GM23338 (cell line): Measurements from ENCODE around the gene HENMT1. TPM values are rescaled to one million over a fixed set of nuclear protein-coding genes. Genes with fewer than 3 reads are reported as not detected.

ENCODE experiments used
- ATAC-seq: fragments of 200-7000 bp; cut with Tn5 transposase; 3 replicates; pipeline ENCODE4 v1.9.1; 2020
- DNase-seq: peaks from one replicate; pipeline ENCODE4 v3.0.0-alpha.2; 2015; ENCODE audit warnings: low spot score
- H2AFZ ChIP-seq: fragments of 200-600 bp; sonication (generic); 2 replicates; pipeline ENCODE4 v1.8.0; 2016; ENCODE audit warnings: antibody characterized with exemption, mild to moderate bottlenecking, moderate library complexity
- H3F3A ChIP-seq: fragments of 200-600 bp; sonication (generic); replicated peaks from 2 replicates; pipeline ENCODE4 v1.8.0; 2017; ENCODE audit warnings: antibody characterized with exemption, mixed run types, low read depth
- H3K27ac ChIP-seq: fragments of 200-600 bp; sonication (generic); 2 replicates; pipeline ENCODE4 v1.6.1; 2016; ENCODE audit warnings: low read depth
- H3K27me3 ChIP-seq: fragments of 200-600 bp; sonication (generic); 2 replicates; pipeline ENCODE4 v1.8.0; 2016; ENCODE audit warnings: mild to moderate bottlenecking, mixed run types, moderate library complexity; ENCODE audit not compliant: insufficient read depth
- H3K36me3 ChIP-seq: fragments of 200-600 bp; sonication (generic); 2 replicates; pipeline ENCODE4 v1.8.0; 2016; ENCODE audit warnings: mild to moderate bottlenecking; ENCODE audit not compliant: insufficient read depth
- H3K4me1 ChIP-seq: fragments of 200-600 bp; sonication (generic); 2 replicates; pipeline ENCODE4 v1.8.0; 2016; ENCODE audit warnings: mild to moderate bottlenecking, moderate library complexity; ENCODE audit not compliant: insufficient read depth
- H3K4me2 ChIP-seq: fragments of 200-600 bp; sonication (generic); 2 replicates; pipeline ENCODE4 v1.7.1; 2017; ENCODE audit warnings: mixed run types
- H3K4me3 ChIP-seq: fragments of 200-600 bp; sonication (generic); 2 replicates; pipeline ENCODE4 v1.6.1; 2016; ENCODE audit warnings: mixed run types
- H3K79me2 ChIP-seq: fragments of 200-600 bp; sonication (generic); replicated peaks from 2 replicates; pipeline ENCODE4 v1.8.0; 2017; ENCODE audit warnings: mild to moderate bottlenecking; ENCODE audit not compliant: insufficient read depth
- H3K9me2 ChIP-seq: fragments of 200-600 bp; sonication (generic); 2 replicates; pipeline ENCODE4 v1.8.0; 2017; ENCODE audit not compliant: insufficient read depth
- H4K20me1 ChIP-seq: fragments of 200-600 bp; sonication (generic); replicated peaks from 2 replicates; pipeline ENCODE4 v1.8.0; 2017; ENCODE audit warnings: mild to moderate bottlenecking; ENCODE audit not compliant: insufficient read depth
- H3K27ac Mint-ChIP-seq: 2 replicates; pipeline ENCODE4 v1.8.0; 2020; ENCODE audit warnings: inconsistent platforms, mild to moderate bottlenecking, moderate library complexity, mixed read lengths
- H3K27me3 Mint-ChIP-seq: 3 replicates; pipeline ENCODE4 v1.8.0; 2022; ENCODE audit warnings: low read depth, mild to moderate bottlenecking, moderate library complexity, mixed read lengths, inconsistent platforms; ENCODE audit not compliant: insufficient read depth, poor library complexity
- H3K36me3 Mint-ChIP-seq: 3 replicates; pipeline ENCODE4 v1.8.0; 2021; ENCODE audit warnings: low read depth, mild to moderate bottlenecking, inconsistent platforms, moderate library complexity, mixed read lengths
- H3K4me1 Mint-ChIP-seq: 3 replicates; pipeline ENCODE4 v1.8.0; 2020; ENCODE audit warnings: mild to moderate bottlenecking, inconsistent platforms, mixed read lengths
- H3K4me3 Mint-ChIP-seq: 3 replicates; pipeline ENCODE4 v1.8.0; 2021; ENCODE audit warnings: moderate library complexity, mild to moderate bottlenecking, inconsistent platforms, mixed read lengths
- H3K9me3 Mint-ChIP-seq: 3 replicates; pipeline ENCODE4 v1.8.0; 2020; ENCODE audit warnings: moderate library complexity, mild to moderate bottlenecking, inconsistent platforms, mixed read lengths
- CREB1 ChIP-seq: fragments of 250-450 bp; sonication (Bioruptor Pico); IDR thresholded peaks from 2 replicates; pipeline ENCODE4 v1.5.0; 2020; ENCODE audit warnings: low read depth, mild to moderate bottlenecking, moderate library complexity
- EZH2phosphoT487 ChIP-seq: fragments of 200-600 bp; sonication (generic); IDR thresholded peaks from one replicate; pipeline ENCODE4 v1.8.1; 2018; ENCODE audit warnings: antibody characterized with exemption; ENCODE audit not compliant: unreplicated experiment
- NANOG ChIP-seq: IDR thresholded peaks from 2 replicates; pipeline ENCODE4 v1.6.1; 2016; ENCODE audit warnings: antibody characterized with exemption, borderline replicate concordance
- POLR2AphosphoS5 ChIP-seq: IDR thresholded peaks from 2 replicates; pipeline ENCODE4 v1.6.1; 2016; ENCODE audit warnings: antibody characterized with exemption, low read depth
- REST ChIP-seq: IDR thresholded peaks from one replicate; pipeline ENCODE4 v1.6.1; 2018; ENCODE audit warnings: antibody characterized with exemption; ENCODE audit not compliant: unreplicated experiment
- STAT1 ChIP-seq: IDR thresholded peaks from one replicate; pipeline ENCODE4 v1.6.1; 2016; ENCODE audit warnings: antibody characterized with exemption; ENCODE audit not compliant: unreplicated experiment
- ZNF114 ChIP-seq: fragments of 250-450 bp; sonication (Bioruptor Pico); IDR thresholded peaks from 2 replicates; pipeline ENCODE4 v1.5.0; 2020; ENCODE audit warnings: mild to moderate bottlenecking, moderate library complexity
- polyA plus RNA-seq: library from polyadenylated mRNA; unstranded; fragments of >200 nt; fragmentation: Nextera tagmentation; extraction: Ambion mirVana; gene quantifications from 2 replicates; pipeline ENCODE4 v1.2.1, GENCODE V29; 2016
- total RNA-seq: library from RNA; depleted of rRNA; stranded (reverse); fragments of >200 nt; shearing (Covaris generic); gene quantifications from 2 replicates; pipeline ENCODE4 v1.2.3, GENCODE V29; 2014
- TF ChIP-seq, protein P1 (sequence below), 2 experiments: fragments of 200-600 bp in 1 of 2; sonication (generic) in 1 of 2; conservative IDR thresholded peaks; 2 replicates each; pipeline versions ENCODE4 v1.5.1 to v1.6.1; 2016 to 2017; ENCODE audit warnings: antibody characterized with exemption in 2 of 2, low read depth in 2 of 2, mild to moderate bottlenecking in 2 of 2, moderate library complexity in 1 of 2
- TF ChIP-seq, protein P2 (sequence below): fragments of 250-450 bp; sonication (Bioruptor Pico); IDR thresholded peaks from 2 replicates; pipeline ENCODE4 v1.5.0; 2020; ENCODE audit warnings: mild to moderate bottlenecking, moderate library complexity

The HENMT1 gene
- total and polyA plus RNA-seq, 2 experiments from 2014 or later = 4.7 to 9.7 TPM

DNA sequence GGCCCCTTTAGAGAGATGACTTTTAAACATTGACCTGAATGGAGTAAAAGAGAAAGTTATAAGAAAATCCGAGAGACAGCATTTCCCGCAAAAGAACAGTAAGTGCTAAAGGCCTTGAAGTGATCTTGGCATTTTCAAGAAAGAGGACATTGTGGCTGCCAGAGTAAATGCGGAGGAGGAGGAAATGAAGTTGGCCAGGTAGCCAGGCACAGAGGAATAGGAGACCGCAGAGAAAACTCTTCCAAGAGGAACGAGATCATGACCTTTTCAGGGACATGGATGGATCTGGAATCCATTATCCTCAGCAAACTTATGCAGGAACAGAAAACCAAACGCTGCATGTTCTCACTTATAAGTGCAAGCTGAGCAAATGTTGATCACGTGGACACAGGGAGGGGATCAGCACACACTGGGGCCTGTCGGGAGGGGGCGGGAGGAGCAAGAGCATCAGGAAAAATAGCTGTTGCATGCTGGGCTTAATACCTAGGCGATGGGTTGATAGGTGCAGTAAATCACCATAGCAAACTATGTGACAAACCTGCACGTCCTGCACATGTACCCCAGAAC is 51.3 kb downstream of the HENMT1 start:
- H3K79me2 ChIP-seq = no peaks in the 10 kb centered on the region; the same call in 1 of the 2 replicates
- no peaks in the 10 kb centered on the region for H3K4me1 ChIP-seq
- no peaks in the 10 kb centered on the region for H3K27me3 ChIP-seq
- no peak overlapping the region for H2AFZ ChIP-seq
- no peaks in the 10 kb centered on the region for H3K4me1 Mint-ChIP-seq
- H3K9me3 Mint-ChIP-seq = no peaks in the 10 kb centered on the region
- H3K27me3 Mint-ChIP-seq = peaks cover 2% of the 10 kb centered on the region
- no peak overlapping the region for H3K4me2 ChIP-seq
- H3K4me3 ChIP-seq = no peak overlapping the region
- H3F3A ChIP-seq = no peaks in the 10 kb centered on the region
- no peak overlapping the region for H3K27ac Mint-ChIP-seq
- no peak for DNase-seq
- no peak for ATAC-seq
- no peak overlapping the region for H3K4me3 Mint-ChIP-seq
- peaks cover 4% of the 10 kb centered on the region for H4K20me1 ChIP-seq
- H3K9me2 ChIP-seq = no peaks in the 10 kb centered on the region
- H3K36me3 Mint-ChIP-seq = peaks cover 2% of the 10 kb centered on the region; the same call in 2 of the 3 replicates
- H3K27ac ChIP-seq = peak overlapping the region; percentile 52; the same call in 1 of the 2 replicates
- no peak for TF ChIP-seq NANOG
- TF ChIP-seq, protein P1, sequence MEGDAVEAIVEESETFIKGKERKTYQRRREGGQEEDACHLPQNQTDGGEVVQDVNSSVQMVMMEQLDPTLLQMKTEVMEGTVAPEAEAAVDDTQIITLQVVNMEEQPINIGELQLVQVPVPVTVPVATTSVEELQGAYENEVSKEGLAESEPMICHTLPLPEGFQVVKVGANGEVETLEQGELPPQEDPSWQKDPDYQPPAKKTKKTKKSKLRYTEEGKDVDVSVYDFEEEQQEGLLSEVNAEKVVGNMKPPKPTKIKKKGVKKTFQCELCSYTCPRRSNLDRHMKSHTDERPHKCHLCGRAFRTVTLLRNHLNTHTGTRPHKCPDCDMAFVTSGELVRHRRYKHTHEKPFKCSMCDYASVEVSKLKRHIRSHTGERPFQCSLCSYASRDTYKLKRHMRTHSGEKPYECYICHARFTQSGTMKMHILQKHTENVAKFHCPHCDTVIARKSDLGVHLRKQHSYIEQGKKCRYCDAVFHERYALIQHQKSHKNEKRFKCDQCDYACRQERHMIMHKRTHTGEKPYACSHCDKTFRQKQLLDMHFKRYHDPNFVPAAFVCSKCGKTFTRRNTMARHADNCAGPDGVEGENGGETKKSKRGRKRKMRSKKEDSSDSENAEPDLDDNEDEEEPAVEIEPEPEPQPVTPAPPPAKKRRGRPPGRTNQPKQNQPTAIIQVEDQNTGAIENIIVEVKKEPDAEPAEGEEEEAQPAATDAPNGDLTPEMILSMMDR (conservative IDR thresholded peaks at IDR 0.05; ENCODE audit: low read depth in 2 of 2) = no peak
- H3K36me3 ChIP-seq = no peaks in the 10 kb centered on the region; the same call in 1 of the 2 replicates

DNA sequence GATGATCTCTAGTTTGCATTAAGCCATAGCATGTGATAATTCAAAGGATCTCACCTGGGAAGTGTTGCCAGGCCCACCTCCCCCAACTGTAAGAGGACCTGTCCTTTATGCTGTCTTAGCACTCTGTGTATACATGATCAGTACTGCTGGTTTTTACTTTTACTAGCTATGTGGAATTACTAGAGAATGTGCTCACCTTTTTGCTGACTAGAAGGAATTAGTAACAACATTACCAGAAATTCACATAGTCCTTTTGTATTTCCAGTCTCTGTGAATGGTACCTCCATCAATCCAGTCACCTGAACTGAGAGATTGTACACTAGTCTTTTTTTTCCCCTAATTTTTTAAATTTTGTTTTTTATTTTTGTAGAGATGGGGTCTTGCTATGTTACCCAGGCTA is 54.4 kb downstream of the HENMT1 start:
- no peaks in the 10 kb centered on the region for H3K4me1 ChIP-seq
- no peak overlapping the region for H3K4me2 ChIP-seq
- H3K4me3 ChIP-seq = no peak overlapping the region
- H3K27me3 ChIP-seq = no peaks in the 10 kb centered on the region
- H3F3A ChIP-seq = no peaks in the 10 kb centered on the region
- DNase-seq = no peak
- Mint-ChIP-seq H3K36me3 (peaks cover 2% of the 10 kb centered on the region; the same call in 2 of the 3 replicates), H3K4me1 (no peaks in the 10 kb centered on the region), H3K4me3 (no peak overlapping the region), H3K27me3 (peaks cover 2% of the 10 kb centered on the region), H3K27ac (no peak overlapping the region), H3K9me3 (no peaks in the 10 kb centered on the region)
- no peaks in the 10 kb centered on the region; the same call in 1 of the 2 replicates for H3K79me2 ChIP-seq
- ATAC-seq = no peak
- peaks cover 4% of the 10 kb centered on the region; the same call in 1 of the 2 replicates for H3K36me3 ChIP-seq
- no peaks in the 10 kb centered on the region; the same call in 1 of the 2 replicates for H4K20me1 ChIP-seq
- no peak overlapping the region for H2AFZ ChIP-seq
- H3K27ac ChIP-seq = no peak overlapping the region
- no peaks in the 10 kb centered on the region for H3K9me2 ChIP-seq
- TF ChIP-seq EZH2phosphoT487 = no peak
- TF ChIP-seq ZNF114 (CRISPR knock-in tag) = no peak
- no peak for TF ChIP-seq POLR2AphosphoS5
- no peak for TF ChIP-seq CREB1 (CRISPR knock-in tag)
- TF ChIP-seq, protein P2, sequence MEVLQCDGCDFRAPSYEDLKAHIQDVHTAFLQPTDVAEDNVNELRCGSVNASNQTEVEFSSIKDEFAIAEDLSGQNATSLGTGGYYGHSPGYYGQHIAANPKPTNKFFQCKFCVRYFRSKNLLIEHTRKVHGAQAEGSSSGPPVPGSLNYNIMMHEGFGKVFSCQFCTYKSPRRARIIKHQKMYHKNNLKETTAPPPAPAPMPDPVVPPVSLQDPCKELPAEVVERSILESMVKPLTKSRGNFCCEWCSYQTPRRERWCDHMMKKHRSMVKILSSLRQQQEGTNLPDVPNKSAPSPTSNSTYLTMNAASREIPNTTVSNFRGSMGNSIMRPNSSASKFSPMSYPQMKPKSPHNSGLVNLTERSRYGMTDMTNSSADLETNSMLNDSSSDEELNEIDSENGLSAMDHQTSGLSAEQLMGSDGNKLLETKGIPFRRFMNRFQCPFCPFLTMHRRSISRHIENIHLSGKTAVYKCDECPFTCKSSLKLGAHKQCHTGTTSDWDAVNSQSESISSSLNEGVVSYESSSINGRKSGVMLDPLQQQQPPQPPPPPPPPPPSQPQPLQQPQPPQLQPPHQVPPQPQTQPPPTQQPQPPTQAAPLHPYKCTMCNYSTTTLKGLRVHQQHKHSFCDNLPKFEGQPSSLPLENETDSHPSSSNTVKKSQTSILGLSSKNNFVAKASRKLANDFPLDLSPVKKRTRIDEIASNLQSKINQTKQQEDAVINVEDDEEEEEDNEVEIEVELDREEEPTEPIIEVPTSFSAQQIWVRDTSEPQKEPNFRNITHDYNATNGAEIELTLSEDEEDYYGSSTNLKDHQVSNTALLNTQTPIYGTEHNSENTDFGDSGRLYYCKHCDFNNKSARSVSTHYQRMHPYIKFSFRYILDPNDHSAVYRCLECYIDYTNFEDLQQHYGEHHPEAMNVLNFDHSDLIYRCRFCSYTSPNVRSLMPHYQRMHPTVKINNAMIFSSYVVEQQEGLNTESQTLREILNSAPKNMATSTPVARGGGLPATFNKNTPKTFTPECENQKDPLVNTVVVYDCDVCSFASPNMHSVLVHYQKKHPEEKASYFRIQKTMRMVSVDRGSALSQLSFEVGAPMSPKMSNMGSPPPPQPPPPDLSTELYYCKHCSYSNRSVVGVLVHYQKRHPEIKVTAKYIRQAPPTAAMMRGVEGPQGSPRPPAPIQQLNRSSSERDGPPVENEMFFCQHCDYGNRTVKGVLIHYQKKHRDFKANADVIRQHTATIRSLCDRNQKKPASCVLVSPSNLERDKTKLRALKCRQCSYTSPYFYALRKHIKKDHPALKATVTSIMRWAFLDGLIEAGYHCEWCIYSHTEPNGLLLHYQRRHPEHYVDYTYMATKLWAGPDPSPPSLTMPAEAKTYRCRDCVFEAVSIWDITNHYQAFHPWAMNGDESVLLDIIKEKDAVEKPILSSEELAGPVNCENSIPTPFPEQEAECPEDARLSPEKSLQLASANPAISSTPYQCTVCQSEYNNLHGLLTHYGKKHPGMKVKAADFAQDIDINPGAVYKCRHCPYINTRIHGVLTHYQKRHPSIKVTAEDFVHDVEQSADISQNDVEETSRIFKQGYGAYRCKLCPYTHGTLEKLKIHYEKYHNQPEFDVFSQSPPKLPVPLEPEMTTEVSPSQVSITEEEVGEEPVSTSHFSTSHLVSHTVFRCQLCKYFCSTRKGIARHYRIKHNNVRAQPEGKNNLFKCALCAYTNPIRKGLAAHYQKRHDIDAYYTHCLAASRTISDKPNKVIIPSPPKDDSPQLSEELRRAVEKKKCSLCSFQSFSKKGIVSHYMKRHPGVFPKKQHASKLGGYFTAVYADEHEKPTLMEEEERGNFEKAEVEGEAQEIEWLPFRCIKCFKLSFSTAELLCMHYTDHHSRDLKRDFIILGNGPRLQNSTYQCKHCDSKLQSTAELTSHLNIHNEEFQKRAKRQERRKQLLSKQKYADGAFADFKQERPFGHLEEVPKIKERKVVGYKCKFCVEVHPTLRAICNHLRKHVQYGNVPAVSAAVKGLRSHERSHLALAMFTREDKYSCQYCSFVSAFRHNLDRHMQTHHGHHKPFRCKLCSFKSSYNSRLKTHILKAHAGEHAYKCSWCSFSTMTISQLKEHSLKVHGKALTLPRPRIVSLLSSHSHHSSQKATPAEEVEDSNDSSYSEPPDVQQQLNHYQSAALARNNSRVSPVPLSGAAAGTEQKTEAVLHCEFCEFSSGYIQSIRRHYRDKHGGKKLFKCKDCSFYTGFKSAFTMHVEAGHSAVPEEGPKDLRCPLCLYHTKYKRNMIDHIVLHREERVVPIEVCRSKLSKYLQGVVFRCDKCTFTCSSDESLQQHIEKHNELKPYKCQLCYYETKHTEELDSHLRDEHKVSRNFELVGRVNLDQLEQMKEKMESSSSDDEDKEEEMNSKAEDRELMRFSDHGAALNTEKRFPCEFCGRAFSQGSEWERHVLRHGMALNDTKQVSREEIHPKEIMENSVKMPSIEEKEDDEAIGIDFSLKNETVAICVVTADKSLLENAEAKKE (CRISPR knock-in tag) = no peak
- TF ChIP-seq REST = no peak
- TF ChIP-seq STAT1 = no peak
